BLaER1 treated with 17β-estradiol and CSF1 and Interleukin-3, amounts not matched to agents 10 nM and 100 nM (cell line): ENCODE data around the gene ARSJ.

Experiments
- H3K27ac ChIP-seq, 11 experiments: shearing (Covaris generic); formaldehyde crosslinking; 2 replicates each; pipeline ENCODE4 v1.8.1; 2022
- H3K27me3 ChIP-seq, 11 experiments: shearing (Covaris generic); formaldehyde crosslinking; 2 replicates each; pipeline ENCODE4 v1.8.1; 2022
- H3K36me3 ChIP-seq, 11 experiments: shearing (Covaris generic); formaldehyde crosslinking; 2 replicates each; pipeline ENCODE4 v1.8.1; 2022
- H3K4me1 ChIP-seq, 10 experiments: shearing (Covaris generic); formaldehyde crosslinking; 2 replicates each; pipeline ENCODE4 v1.8.1; 2022
- H3K4me2 ChIP-seq, 11 experiments: shearing (Covaris generic); formaldehyde crosslinking; 2 replicates each; pipeline ENCODE4 v1.8.1; 2022
- H3K4me3 ChIP-seq, 10 experiments: shearing (Covaris generic); formaldehyde crosslinking; 2 replicates each; pipeline ENCODE4 v1.8.1; 2022
- H3K9ac ChIP-seq, 11 experiments: shearing (Covaris generic); formaldehyde crosslinking; 2 replicates each; pipeline ENCODE4 v1.8.1; 2022
- H3K9me3 ChIP-seq, 11 experiments: shearing (Covaris generic); formaldehyde crosslinking; replicated peaks in 1 of 11; 2 replicates each; pipeline ENCODE4 v1.8.1; 2022
- H4K20me1 ChIP-seq, 11 experiments: shearing (Covaris generic); formaldehyde crosslinking; 2 replicates each; pipeline ENCODE4 v1.8.1; 2022
- Cebpa-rat ChIP-seq, 11 experiments: shearing (Covaris generic); IDR thresholded peaks; 2 replicates each; pipeline ENCODE4 v1.8.1; 2022

The ARSJ gene

GRCh38 chr4:113978105-113978504 lies 1.3 kb downstream of the ARSJ start:
- no peaks in the 10 kb centered on the region for H3K36me3 ChIP-seq
- no peaks in the 10 kb centered on the region for H3K27me3 ChIP-seq
- H3K9ac ChIP-seq: no peak overlapping the region
- H3K4me1 ChIP-seq: no peaks in the 10 kb centered on the region
- H3K27ac ChIP-seq: no peak overlapping the region
- no peaks in the 10 kb centered on the region for H4K20me1 ChIP-seq
- H3K4me2 ChIP-seq: no peak overlapping the region
- H3K4me3 ChIP-seq: no peak overlapping the region
- H3K9me3 ChIP-seq: peaks cover 7 to 26% (median 15%) of the 10 kb centered on the region in 11 experiments; a peak in 15 of 22 replicates
- no peak for TF ChIP-seq Cebpa-rat (IDR thresholded peaks at IDR 0.05)

- H3K9me3 ChIP-seq: peaks cover 7 to 26% (median 15%) of the 10 kb centered on the region in 11 experiments; a peak in 15 of 22 replicates
- no peak overlapping the region for H3K9ac ChIP-seq
- H3K27me3 ChIP-seq: no peaks in the 10 kb centered on the region
- no peak overlapping the region for H3K4me3 ChIP-seq
- no peaks in the 10 kb centered on the region for H3K36me3 ChIP-seq
- H4K20me1 ChIP-seq: no peaks in the 10 kb centered on the region
- H3K4me2 ChIP-seq: no peak overlapping the region
- H3K4me1 ChIP-seq: no peaks in the 10 kb centered on the region
- no peak for TF ChIP-seq Cebpa-rat (IDR thresholded peaks at IDR 0.05)
- no peak overlapping the region for H3K27ac ChIP-seq
These were observed 2.0 kb downstream of the ARSJ start for GRCh38 chr4:113977526-113977855.

GRCh38 chr4:113976741-113977525 lies 2.5 kb downstream of the ARSJ start:
- H3K9ac ChIP-seq: no peak overlapping the region
- no peak for TF ChIP-seq Cebpa-rat (IDR thresholded peaks at IDR 0.05)
- no peak overlapping the region for H3K4me3 ChIP-seq
- no peak overlapping the region for H3K4me2 ChIP-seq
- H3K9me3 ChIP-seq: peaks cover 7 to 26% (median 15%) of the 10 kb centered on the region in 11 experiments; a peak in 15 of 22 replicates
- H3K27ac ChIP-seq: no peak overlapping the region
- no peaks in the 10 kb centered on the region for H4K20me1 ChIP-seq
- H3K4me1 ChIP-seq: no peaks in the 10 kb centered on the region
- H3K36me3 ChIP-seq: no peaks in the 10 kb centered on the region
- no peaks in the 10 kb centered on the region for H3K27me3 ChIP-seq

GRCh38 chr4:113975578-113975977 lies 3.9 kb downstream of the ARSJ start:
- Histone ChIP-seq H3K27ac (no peak overlapping the region), H3K4me2 (no peak overlapping the region), H3K4me1 (no peaks in the 10 kb centered on the region), H3K4me3 (no peak overlapping the region), H3K27me3 (no peaks in the 10 kb centered on the region), H4K20me1 (no peaks in the 10 kb centered on the region), H3K9ac (no peak overlapping the region), H3K9me3 (peaks cover 7 to 26% (median 15%) of the 10 kb centered on the region in 11 experiments; a peak in 16 of 22 replicates), H3K36me3 (no peaks in the 10 kb centered on the region)
- TF ChIP-seq Cebpa-rat (IDR thresholded peaks at IDR 0.05): no peak

GRCh38 chr4:113974467-113974866 lies 5.0 kb downstream of the ARSJ start:
- H3K4me2 ChIP-seq: no peak overlapping the region
- TF ChIP-seq Cebpa-rat (IDR thresholded peaks at IDR 0.05): no peak
- no peaks in the 10 kb centered on the region for H3K36me3 ChIP-seq
- no peak overlapping the region for H3K9ac ChIP-seq
- H3K4me1 ChIP-seq: no peaks in the 10 kb centered on the region
- no peak overlapping the region for H3K27ac ChIP-seq
- H4K20me1 ChIP-seq: no peaks in the 10 kb centered on the region
- no peak overlapping the region for H3K4me3 ChIP-seq
- H3K27me3 ChIP-seq: no peaks in the 10 kb centered on the region
- H3K9me3 ChIP-seq: peaks cover 4 to 20% (median 10%) of the 10 kb centered on the region in 11 experiments; a peak in 16 of 22 replicates

GRCh38 chr4:113973345-113973744 lies 6.1 kb downstream of the ARSJ start:
- Histone ChIP-seq H3K27me3 (no peaks in the 10 kb centered on the region), H3K36me3 (no peaks in the 10 kb centered on the region), H3K9me3 (peaks cover 0 to 11% (median 0%) of the 10 kb centered on the region in 11 experiments; a peak in 6 of 22 replicates), H4K20me1 (no peaks in the 10 kb centered on the region), H3K4me2 (no peak overlapping the region), H3K27ac (no peak overlapping the region), H3K9ac (no peak overlapping the region), H3K4me3 (no peak overlapping the region), H3K4me1 (no peaks in the 10 kb centered on the region)
- TF ChIP-seq Cebpa-rat (IDR thresholded peaks at IDR 0.05): no peak

GRCh38 chr4:113972781-113973180 lies 6.7 kb downstream of the ARSJ start:
- Histone ChIP-seq H3K36me3 (no peaks in the 10 kb centered on the region), H3K4me1 (no peaks in the 10 kb centered on the region), H3K9me3 (peaks cover 0 to 11% (median 0%) of the 10 kb centered on the region in 11 experiments; a peak in 6 of 22 replicates), H4K20me1 (no peaks in the 10 kb centered on the region), H3K4me2 (no peak overlapping the region), H3K27ac (no peak overlapping the region), H3K27me3 (no peaks in the 10 kb centered on the region), H3K4me3 (no peak overlapping the region), H3K9ac (no peak overlapping the region)
- TF ChIP-seq Cebpa-rat (IDR thresholded peaks at IDR 0.05): no peak

GRCh38 chr4:113971706-113972360 lies 7.6 kb downstream of the ARSJ start:
- Histone ChIP-seq H3K4me1 (no peaks in the 10 kb centered on the region), H3K4me3 (no peak overlapping the region), H3K36me3 (no peaks in the 10 kb centered on the region), H3K4me2 (no peak overlapping the region), H3K27me3 (no peaks in the 10 kb centered on the region), H3K27ac (no peak overlapping the region), H4K20me1 (no peaks in the 10 kb centered on the region), H3K9ac (no peak overlapping the region), H3K9me3 (peaks cover 0 to 11% (median 0%) of the 10 kb centered on the region in 11 experiments; a peak in 6 of 22 replicates)
- no peak for TF ChIP-seq Cebpa-rat (IDR thresholded peaks at IDR 0.05)

GRCh38 chr4:113969709-113970334 lies 9.6 kb downstream of the ARSJ start:
- Histone ChIP-seq H3K9ac (no peak overlapping the region), H3K9me3 (peaks cover 0 to 9% (median 0%) of the 10 kb centered on the region in 11 experiments; a peak in 6 of 22 replicates), H3K27me3 (no peaks in the 10 kb centered on the region), H3K4me1 (no peaks in the 10 kb centered on the region), H3K27ac (no peak overlapping the region), H3K4me2 (no peak overlapping the region), H3K36me3 (no peaks in the 10 kb centered on the region), H3K4me3 (no peak overlapping the region), H4K20me1 (no peaks in the 10 kb centered on the region)
- no peak for TF ChIP-seq Cebpa-rat (IDR thresholded peaks at IDR 0.05)
